GM18868 (cell line): ENCODE measurements around the gene KIAA2012.

ENCODE experiments used
- ATAC-seq: cut with Tn5 transposase; IDR thresholded peaks from one replicate; pipeline ENCODE4 v1.9.1; 2021; ENCODE audit warnings: mild to moderate bottlenecking, moderate library complexity; ENCODE audit not compliant: unreplicated experiment

KIAA2012 gene

DNA sequence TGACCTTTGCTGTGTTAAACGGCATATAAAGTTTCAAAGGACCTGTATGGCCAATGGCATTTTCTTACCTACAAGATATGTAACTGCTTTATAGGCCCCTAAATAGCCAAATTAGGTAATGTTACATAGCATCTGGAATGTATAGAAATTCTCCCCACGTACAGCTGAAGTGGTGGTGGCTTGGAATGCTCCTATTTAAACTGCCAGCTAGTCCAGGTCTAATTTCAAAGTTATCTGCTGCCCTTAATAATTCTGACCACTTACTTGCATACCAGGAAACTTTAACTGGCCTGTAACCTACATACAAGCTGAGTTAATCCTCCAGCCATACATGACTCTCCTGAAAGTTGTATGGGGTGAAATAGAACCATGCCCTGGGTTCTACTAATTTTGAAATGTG, 1.3 kb downstream of the KIAA2012 start:
- ATAC-seq = no peak

DNA sequence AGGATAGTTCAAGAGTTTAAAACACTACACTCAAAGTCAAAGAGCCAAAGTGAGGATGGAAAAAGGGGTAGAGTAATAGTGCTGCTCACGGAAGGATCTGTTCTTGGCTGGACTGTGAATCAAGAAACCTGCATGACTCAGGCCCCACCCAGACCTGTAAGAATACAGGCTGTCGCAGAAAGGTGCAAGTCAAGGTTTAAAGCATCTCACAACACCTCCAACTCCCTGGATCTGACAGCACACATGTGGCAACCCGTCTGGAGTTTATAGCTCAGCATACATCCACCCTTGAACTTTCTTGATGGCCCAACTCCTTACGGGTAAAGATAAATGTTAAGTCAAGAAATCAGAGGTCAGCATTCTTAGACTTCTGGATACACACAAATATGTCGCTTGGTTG, 6.3 kb downstream of the KIAA2012 start:
- no peak for ATAC-seq

DNA sequence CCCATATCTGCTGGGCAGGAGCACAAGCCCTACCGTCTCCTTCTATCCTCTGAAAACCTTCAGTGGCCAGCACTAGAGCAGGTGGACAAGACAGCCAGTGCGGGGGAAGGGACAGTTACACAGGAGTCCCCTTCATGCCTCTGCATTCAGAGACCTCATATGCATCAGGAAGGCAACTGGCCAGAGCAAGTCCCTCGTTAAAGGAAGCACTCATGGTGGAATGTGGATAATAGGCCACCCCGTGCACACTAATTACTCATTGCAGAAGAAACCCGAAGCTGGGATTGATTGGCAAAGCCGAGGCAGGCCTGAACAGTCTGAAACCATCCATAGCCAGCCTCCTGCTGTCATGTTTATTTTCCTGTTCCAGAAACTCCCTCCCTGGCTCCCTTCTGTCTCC, 11.2 kb downstream of the KIAA2012 start:
- no peak for ATAC-seq

GRCh38 chr2:202088777-202089176, 15.7 kb downstream of the KIAA2012 start:
- ATAC-seq = no peak

DNA sequence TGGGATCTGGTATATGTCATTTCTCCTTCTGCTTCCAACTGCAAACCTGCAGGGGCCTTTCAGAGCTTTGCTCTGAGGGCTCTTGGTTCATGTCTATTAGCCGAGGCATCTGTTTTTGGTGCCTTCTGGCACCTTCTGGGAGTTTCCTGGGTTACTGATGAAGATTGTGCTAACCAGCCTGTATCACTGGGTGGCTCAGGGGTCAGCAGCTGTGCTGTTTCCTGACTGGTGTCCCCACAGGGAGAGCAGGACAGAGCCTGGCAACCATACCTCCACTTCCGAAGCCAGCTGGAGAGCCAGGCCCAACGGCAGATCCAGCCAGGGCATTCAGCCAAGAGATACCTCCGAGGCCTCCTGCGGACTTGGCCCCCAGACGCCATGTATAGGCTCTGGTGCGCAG, 17.5 kb downstream of the KIAA2012 start:
- no peak for ATAC-seq

- no peak for ATAC-seq
Measured at GRCh38 chr2:202091476-202091875, 18.4 kb downstream of the KIAA2012 start.

- no peak for ATAC-seq
Measured at GRCh38 chr2:202094426-202094986, 21.5 kb downstream of the KIAA2012 start.

GRCh38 chr2:202095235-202095634, 22.2 kb downstream of the KIAA2012 start:
- ATAC-seq = no peak

- no peak for ATAC-seq
Measured at GRCh38 chr2:202096736-202097135, 23.7 kb downstream of the KIAA2012 start.

DNA sequence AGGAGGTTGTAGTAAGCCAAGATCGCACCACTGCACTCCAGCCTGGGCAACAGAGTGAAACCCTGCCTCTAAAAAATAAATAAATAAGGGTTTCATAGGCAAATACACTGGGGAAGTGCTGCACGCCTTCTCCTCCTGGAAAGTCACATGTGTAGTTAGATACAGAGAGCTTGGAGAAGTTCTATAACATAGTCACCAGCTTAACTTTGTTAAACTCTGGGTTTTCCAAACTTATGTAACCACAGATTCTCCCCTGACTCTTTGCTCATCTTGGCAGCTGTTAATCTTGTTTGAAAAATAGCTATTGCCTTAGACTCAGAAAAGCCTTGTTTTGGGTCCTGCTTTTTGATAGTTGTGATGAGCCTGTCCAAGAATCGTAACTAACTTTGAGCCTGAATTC, 25.2 kb downstream of the KIAA2012 start:
- ATAC-seq = no peak

DNA sequence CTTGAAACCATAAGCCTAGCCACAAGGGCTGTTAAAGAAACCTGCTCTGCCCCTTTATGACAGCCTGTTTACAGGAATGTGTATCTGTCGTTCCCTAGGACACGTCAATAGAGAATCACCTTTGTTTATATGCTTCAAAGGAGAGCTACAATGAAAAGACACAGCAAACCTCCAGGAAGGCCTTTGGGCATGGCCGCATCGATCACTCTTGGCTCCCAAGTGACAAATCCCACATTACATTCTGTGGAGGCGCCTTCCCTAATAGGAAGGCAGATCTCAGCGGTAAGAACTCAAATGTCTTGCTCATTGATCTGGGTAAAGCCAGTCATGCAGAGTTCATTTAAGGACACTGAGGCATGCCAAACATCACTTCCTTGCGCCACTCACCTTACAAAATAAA, 26.5 kb downstream of the KIAA2012 start:
- no peak for ATAC-seq

DNA sequence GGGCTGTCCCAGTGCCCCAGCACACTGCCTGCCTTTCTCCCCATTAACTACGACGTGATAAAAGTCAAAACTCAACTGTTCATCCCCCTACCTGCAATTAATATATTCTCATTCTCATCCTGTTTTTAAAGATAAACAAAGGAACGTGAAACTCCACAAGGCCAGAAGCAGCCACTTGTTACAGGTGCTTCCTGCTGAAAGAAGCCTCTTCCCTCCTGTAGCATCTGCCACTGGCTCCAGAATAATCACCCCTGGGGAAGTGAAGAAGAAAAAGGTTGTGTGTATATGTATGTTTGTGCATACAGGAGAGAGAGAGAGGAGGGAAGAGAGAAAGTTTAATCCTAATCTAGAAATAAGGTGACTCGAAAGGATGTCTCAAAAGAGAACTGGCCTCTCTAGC, 27.1 kb downstream of the KIAA2012 start:
- ATAC-seq = no peak

- ATAC-seq = no peak
Measured at GRCh38 chr2:202101026-202101579, 28.0 kb downstream of the KIAA2012 start.

DNA sequence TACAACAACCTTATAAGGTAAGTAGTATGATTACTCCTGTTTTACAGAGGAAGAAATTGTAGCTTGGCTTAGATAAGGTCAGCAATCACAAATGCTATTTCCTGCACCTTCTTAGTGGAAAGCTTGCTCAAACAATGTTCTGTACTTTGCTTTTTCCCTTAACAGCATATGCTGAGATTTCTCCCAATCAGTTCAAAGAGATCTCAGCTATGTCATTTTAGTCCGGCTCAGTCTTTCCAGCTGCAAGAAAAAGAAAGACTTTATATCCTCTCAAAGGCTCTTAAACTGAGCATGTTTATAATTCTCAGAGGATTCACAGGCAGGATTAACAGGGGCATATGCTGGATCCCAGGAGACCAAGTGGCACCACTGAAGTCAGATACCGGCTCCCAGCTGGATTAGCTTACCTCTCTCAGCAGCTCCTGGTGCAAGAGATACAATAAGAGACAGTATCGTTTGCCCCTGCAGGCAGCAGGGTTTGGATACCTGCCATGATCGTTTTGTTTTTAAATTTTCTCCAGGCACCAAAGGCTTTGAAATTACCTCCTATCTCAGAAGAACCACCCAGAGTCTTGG, 29.5 kb downstream of the KIAA2012 start:
- no peak for ATAC-seq

DNA sequence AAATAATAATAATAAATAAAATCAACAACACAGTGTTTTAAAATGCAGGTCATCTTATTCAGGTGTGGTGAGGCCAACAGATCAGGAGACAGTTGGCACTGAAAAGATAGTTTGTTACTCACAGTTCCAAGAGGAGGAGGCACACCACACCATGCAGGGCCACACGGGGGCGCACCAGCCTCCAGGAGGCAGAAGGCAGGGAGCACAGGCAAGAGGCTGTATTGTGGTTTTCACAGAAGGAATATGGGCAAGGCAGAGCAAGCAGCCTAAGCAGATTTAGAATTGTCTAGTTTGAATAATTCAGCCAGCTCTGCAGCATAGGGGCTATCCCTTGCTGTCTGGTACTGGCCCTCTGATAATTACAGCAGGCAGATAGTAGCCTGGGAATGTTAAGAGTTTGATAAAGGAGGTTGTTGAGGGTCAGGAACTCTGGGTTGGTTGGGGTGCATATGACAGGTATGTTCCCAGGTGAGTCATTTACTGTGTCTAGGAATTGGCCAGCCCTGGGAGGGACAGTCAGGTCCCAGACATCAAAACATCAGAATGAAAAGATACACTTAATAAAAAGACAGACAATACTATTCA, 31.3 kb downstream of the KIAA2012 start:
- ATAC-seq = no peak

GRCh38 chr2:202105025-202105424, 32.0 kb downstream of the KIAA2012 start:
- no peak for ATAC-seq

GRCh38 chr2:202108345-202108744, 35.3 kb downstream of the KIAA2012 start:
- no peak for ATAC-seq

- ATAC-seq = no peak
Measured at GRCh38 chr2:202109139-202109736, 36.2 kb downstream of the KIAA2012 start.

DNA sequence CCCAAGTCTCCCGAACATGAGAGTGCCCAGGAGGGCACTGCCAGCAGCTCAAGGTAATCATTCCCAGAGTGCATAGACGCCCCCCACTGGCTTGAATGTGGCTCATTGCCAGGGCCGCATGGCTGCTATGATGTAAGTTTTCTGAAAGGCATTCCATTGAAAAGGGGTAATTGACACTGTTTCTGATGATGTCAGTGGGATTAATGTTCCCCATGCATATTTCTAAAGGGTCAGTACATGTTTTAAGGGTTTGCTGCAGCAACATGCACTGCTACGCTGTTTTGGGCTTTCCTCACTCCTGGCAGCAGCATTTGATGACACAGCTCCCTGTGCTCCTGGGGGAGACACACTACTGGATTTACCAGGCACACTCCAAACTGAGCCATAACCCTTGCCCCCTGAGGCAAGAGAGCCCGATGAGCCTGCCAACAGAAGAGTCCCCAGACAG, 36.7 kb downstream of the KIAA2012 start:
- ATAC-seq = no peak

- ATAC-seq = no peak
Measured at GRCh38 chr2:202110491-202110890, 37.4 kb downstream of the KIAA2012 start.

GRCh38 chr2:202112041-202112440, 39.0 kb downstream of the KIAA2012 start:
- no peak for ATAC-seq

DNA sequence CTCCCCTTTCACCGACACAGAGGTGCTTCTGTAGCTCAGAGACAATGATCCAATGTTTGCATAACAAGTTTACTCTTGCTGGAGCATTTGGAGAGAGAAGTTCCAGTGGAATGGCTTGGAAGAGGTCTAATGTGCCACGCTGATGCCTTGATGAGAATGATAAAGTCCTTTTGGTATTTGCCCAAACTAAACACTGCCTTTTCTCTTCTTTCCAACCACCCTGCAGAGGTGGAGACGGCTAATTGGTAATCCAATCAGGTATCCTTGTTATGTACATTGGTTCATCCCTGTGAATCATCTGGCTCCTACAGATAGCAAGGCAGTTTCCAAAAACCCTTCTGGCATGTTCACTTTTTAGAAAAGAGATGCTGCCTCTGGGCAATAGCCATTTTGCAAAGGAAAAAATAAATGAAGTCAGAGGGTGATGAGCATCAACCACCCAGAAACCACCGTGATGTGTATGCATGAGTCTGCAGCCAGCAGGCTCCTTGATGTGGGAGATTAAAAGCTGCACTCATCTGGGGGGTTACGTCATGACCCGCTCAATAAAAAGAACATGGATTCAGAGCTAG, 40.6 kb downstream of the KIAA2012 start:
- ATAC-seq = no peak
